HepG2 (cell line): Measurements from ENCODE around the gene TNS4. TPM values are rescaled to one million over a fixed set of nuclear protein-coding genes. Genes with fewer than 3 reads are reported as not detected.

Experiments used
- AGO2 ChIP-seq: fragments of 200-400 bp; formaldehyde crosslinking; optimal IDR thresholded peaks from 2 replicates; pipeline ENCODE3; 2017; ENCODE audit warnings: mild to moderate bottlenecking, low read depth, low read length, moderate library complexity
- ELF3 ChIP-seq: IDR thresholded peaks from 2 replicates; pipeline ENCODE4 v1.6.1; 2016; ENCODE audit warnings: missing genetic modification reagents, missing compliant biosample characterization
- ETV5 ChIP-seq: IDR thresholded peaks from 2 replicates; pipeline ENCODE4 v1.6.1; 2018; ENCODE audit warnings: missing biosample characterization, missing genetic modification reagents, inconsistent platforms, borderline replicate concordance
- GATAD1 ChIP-seq: IDR thresholded peaks from 2 replicates; pipeline ENCODE4 v1.6.1; 2016; ENCODE audit warnings: missing genetic modification reagents, missing compliant biosample characterization
- HMGXB4 ChIP-seq, 2 experiments: sonication (generic) in 1 of 2; formaldehyde crosslinking in 1 of 2; IDR thresholded peaks; 2 replicates each; pipeline versions ENCODE4 v1.4.0 to v1.6.1; 2018 to 2020; ENCODE audit warnings: missing genetic modification reagents in 2 of 2, borderline replicate concordance in 1 of 2, low read depth in 1 of 2, mild to moderate bottlenecking in 1 of 2, missing biosample characterization in 1 of 2
- PBX3 ChIP-seq: sonication (generic); formaldehyde crosslinking; IDR thresholded peaks from 2 replicates; pipeline ENCODE4 v1.8.1; 2023; ENCODE audit warnings: missing genetic modification reagents, inconsistent platforms, borderline replicate concordance
- SP5 ChIP-seq: IDR thresholded peaks from 2 replicates; pipeline ENCODE4 v1.6.1; 2016; ENCODE audit warnings: low read depth, borderline replicate concordance
- ZBED4 ChIP-seq: sonication (generic); formaldehyde crosslinking; IDR thresholded peaks from 2 replicates; pipeline ENCODE4 v1.4.0; 2020; ENCODE audit warnings: missing genetic modification reagents, borderline replicate concordance
- ZFX ChIP-seq: sonication (generic); formaldehyde crosslinking; IDR thresholded peaks from 2 replicates; pipeline ENCODE4 v1.4.0; 2020; ENCODE audit warnings: mild to moderate bottlenecking, low read depth, missing genetic modification reagents, moderate library complexity
- ZIK1 ChIP-seq: sonication (generic); formaldehyde crosslinking; IDR thresholded peaks from 2 replicates; pipeline ENCODE4 v1.5.0; 2020; ENCODE audit warnings: mild to moderate bottlenecking, low read depth, missing genetic modification reagents, borderline replicate concordance
- ZNF142 ChIP-seq: sonication (generic); formaldehyde crosslinking; IDR thresholded peaks from 2 replicates; pipeline ENCODE4 v1.4.0; 2020; ENCODE audit warnings: missing genetic modification reagents
- ZNF441 ChIP-seq: sonication (generic); formaldehyde crosslinking; IDR thresholded peaks from 2 replicates; pipeline ENCODE4 v1.7.0; 2021; ENCODE audit warnings: missing genetic modification reagents, borderline replicate concordance
- ZNF768 ChIP-seq: sonication (generic); formaldehyde crosslinking; IDR thresholded peaks from 2 replicates; pipeline ENCODE4 v1.4.0; 2020; ENCODE audit warnings: missing genetic modification reagents
- ZSCAN12 ChIP-seq: sonication (generic); formaldehyde crosslinking; IDR thresholded peaks from 2 replicates; pipeline ENCODE4 v1.9.0; 2021; ENCODE audit warnings: mild to moderate bottlenecking, missing genetic modification reagents
- ZSCAN9 ChIP-seq: IDR thresholded peaks from 2 replicates; pipeline ENCODE4 v1.6.1; 2016; ENCODE audit warnings: borderline replicate concordance
- polyA plus RNA-seq, 8 experiments: library from polyadenylated mRNA; depleted of rRNA in 3 of 8; stranded (reverse) in 7 of 8; unstranded in 1 of 8; fragments of >200 nt; fragmentation: Illumina TruSeq in 4 of 8; extraction: Trizol in 4 of 8; gene quantifications; 2 replicates each; pipeline versions ENCODE4 v1.2.1 to v1.2.3, GENCODE V29; 2011 to 2016; ENCODE audit warnings: low read depth in 4 of 8, missing spikeins in 1 of 8, mixed read lengths in 1 of 8; ENCODE audit not compliant: insufficient read depth in 1 of 8
- total RNA-seq, 5 experiments: library from RNA; depleted of rRNA; stranded (reverse); fragments of >200 nt; fragmentation: Illumina TruSeq; extraction: Trizol; gene quantifications; 2 replicates each; pipeline ENCODE4 v1.2.3, GENCODE V29; 2016; ENCODE audit warnings: low read depth in 1 of 5

Gene TNS4
- total and polyA plus RNA-seq, 2 of the 13 experiments (the other 11 are each of a cell fraction or from before 2014, with no cell fraction given) = 0.58 to 2.1 TPM

GRCh38 chr17:40448639-40449261, 52.7 kb downstream of the TNS4 start (continued):
- TF ChIP-seq ELF3 (CRISPR knock-in tag) (peak; percentile 75; the same call in 1 of the 2 replicates), ZIK1 (0 out of 2 replicates have a peak, but pooled peaks have one; percentile 66), ZSCAN12 (no peak), ZFX (peak; percentile 37; the same call in 1 of the 2 replicates), PBX3 (CRISPR knock-in tag) (no peak), ETV5 (CRISPR knock-in tag) (peak; percentile 63; the same call in 1 of the 2 replicates), ZNF768 (CRISPR knock-in tag) (peak; percentile 66; the same call in 1 of the 2 replicates), HMGXB4 (CRISPR knock-in tag; IDR thresholded peaks at IDR 0.05; ENCODE audit: borderline replicate concordance in 1 of 2, low read depth in 1 of 2) (peak; percentile 30 to 68; a peak in 2 of 4 replicates), SP5 (CRISPR knock-in tag) (peak; percentile 73), ZSCAN9 (CRISPR knock-in tag) (0 out of 2 replicates have a peak, but pooled peaks have one; percentile 43), ZNF441 (CRISPR knock-in tag) (peak; percentile 35; the same call in 1 of the 2 replicates), ZBED4 (CRISPR knock-in tag) (peak; percentile 33; the same call in 1 of the 2 replicates), GATAD1 (CRISPR knock-in tag) (peak; percentile 70), ZNF142 (CRISPR knock-in tag) (peak; percentile 22; the same call in 1 of the 2 replicates), AGO2 (no peak)
